Hepatocyte (in vitro differentiated cells): Measurements from ENCODE around the gene NUBP2. TPM values are rescaled to one million over a fixed set of nuclear protein-coding genes. Genes with fewer than 3 reads are reported as not detected.

Source experiments
- DNase-seq: peaks from one replicate; pipeline ENCODE4 v3.0.0-alpha.2; 2016; ENCODE audit warnings: low spot score
- H2AFZ ChIP-seq: fragments of 200-600 bp; sonication (generic); 2 replicates; pipeline ENCODE4 v1.6.0; 2016; ENCODE audit warnings: antibody characterized with exemption, mild to moderate bottlenecking
- H3K27ac ChIP-seq: fragments of 200-600 bp; sonication (generic); 2 replicates; pipeline ENCODE4 v1.5.1; 2016; ENCODE audit warnings: mild to moderate bottlenecking
- H3K27me3 ChIP-seq: fragments of 200-600 bp; sonication (generic); 2 replicates; pipeline ENCODE4 v1.6.1; 2016
- H3K36me3 ChIP-seq: fragments of 200-600 bp; sonication (generic); replicated peaks from 2 replicates; pipeline ENCODE4 v1.5.1; 2016; ENCODE audit warnings: low read depth; ENCODE audit not compliant: insufficient read depth
- H3K4me1 ChIP-seq: fragments of 200-600 bp; sonication (generic); 2 replicates; pipeline ENCODE4 v1.5.1; 2016; ENCODE audit warnings: mild to moderate bottlenecking, moderate library complexity; ENCODE audit not compliant: insufficient read depth
- H3K4me2 ChIP-seq: fragments of 200-600 bp; sonication (generic); 2 replicates; pipeline ENCODE4 v1.6.0; 2016
- H3K4me3 ChIP-seq: fragments of 200-600 bp; sonication (generic); 2 replicates; pipeline ENCODE4 v1.5.1; 2016; ENCODE audit warnings: mild to moderate bottlenecking
- H3K79me2 ChIP-seq: fragments of 200-600 bp; sonication (generic); 2 replicates; pipeline ENCODE4 v1.6.0; 2017; ENCODE audit warnings: mild to moderate bottlenecking
- H3K9me2 ChIP-seq: fragments of 200-600 bp; sonication (generic); replicated peaks from 2 replicates; pipeline ENCODE4 v1.6.0; 2017; ENCODE audit warnings: mild to moderate bottlenecking; ENCODE audit not compliant: insufficient read depth
- H3K9me3 ChIP-seq: fragments of 200-600 bp; sonication (generic); 2 replicates; pipeline ENCODE4 v1.5.1; 2016; ENCODE audit warnings: low read depth, mild to moderate bottlenecking
- H4K20me1 ChIP-seq: fragments of 200-600 bp; sonication (generic); 2 replicates; pipeline ENCODE4 v1.6.0; 2016; ENCODE audit warnings: mild to moderate bottlenecking; ENCODE audit not compliant: insufficient read depth, poor library complexity, severe bottlenecking
- CTCF ChIP-seq: fragments of 200-600 bp; sonication (generic); IDR thresholded peaks from 2 replicates; pipeline ENCODE4 v1.5.1; 2016; ENCODE audit warnings: antibody characterized with exemption, mild to moderate bottlenecking; ENCODE audit not compliant: poor library complexity
- EZH2 ChIP-seq: fragments of 200-600 bp; sonication (generic); IDR thresholded peaks from 2 replicates; pipeline ENCODE4 v1.6.1; 2016; ENCODE audit warnings: antibody characterized with exemption, mild to moderate bottlenecking, borderline replicate concordance
- EZH2phosphoT487 ChIP-seq: fragments of 200-600 bp; sonication (generic); IDR thresholded peaks from one replicate; pipeline ENCODE4 v1.6.1; 2018; ENCODE audit warnings: antibody characterized with exemption, mild to moderate bottlenecking, low read depth, moderate library complexity; ENCODE audit not compliant: unreplicated experiment, severe bottlenecking
- WGBS: methylation state at CpG from one replicate; pipeline ENCODE4 v1.1.6; 2016; ENCODE audit warnings: low lambda C conversion rate; ENCODE audit errors: missing lambda C conversion rate; 5-methylcytosine and 5-hydroxymethylcytosine counted together
- polyA plus RNA-seq: library from polyadenylated mRNA; unstranded; fragments of >200 nt; fragmentation: Nextera tagmentation; extraction: Ambion mirVana; gene quantifications from 2 replicates; pipeline ENCODE4 v1.2.1, GENCODE V29; 2016
- total RNA-seq: library from RNA; depleted of rRNA; stranded (reverse); fragments of >200 nt; gene quantifications from 2 replicates; pipeline ENCODE4 v1.2.3, GENCODE V29; 2014

The NUBP2 gene
- total and polyA plus RNA-seq, 2 experiments from 2014 or later: 85.4 to 101 TPM

GRCh38 chr16:1792836-1793577, 10.2 kb downstream of the NUBP2 start:
- peak overlapping the region; percentile 30 for H3K4me2 ChIP-seq

GRCh38 chr16:1793578-1794220, 10.9 kb downstream of the NUBP2 start, which contains the start of gene IGFALS:
Gene IGFALS, minus strand, starts transcription at chr16:1793705. Its CDS starts 53 bp downstream, at chr16:1793652.
- Histone ChIP-seq H3K9me2 (no peaks in the 10 kb centered on the region), H3K27ac (peak within 1 kb of the TSS; percentile 83)
- TF ChIP-seq EZH2 (no peak), CTCF (no peak), EZH2phosphoT487 (no peak)

More at GRCh38 chr16:1792836-1793577, 10.2 kb downstream of the NUBP2 start:
- Histone ChIP-seq H3K9me2 (no peaks in the 10 kb centered on the region), H3K79me2 (no peaks in the 10 kb centered on the region), H3K36me3 (no peaks in the 10 kb centered on the region), H4K20me1 (no peaks in the 10 kb centered on the region), H3K4me1 (peaks cover 14% of the 10 kb centered on the region), H3K4me3 (no peak overlapping the region), H3K27me3 (no peaks in the 10 kb centered on the region), H3K27ac (no peak overlapping the region), H2AFZ (no peak overlapping the region), H3K9me3 (no peaks in the 10 kb centered on the region)
- no peak for TF ChIP-seq EZH2phosphoT487
- TF ChIP-seq CTCF: no peak
- no peak for TF ChIP-seq EZH2
- peak; percentile 9 for DNase-seq
- 95% methylated on average over 28 of the region's 33 CpGs for whole genome bisulfite sequencing

GRCh38 chr16:1794221-1794871, 11.6 kb downstream of the NUBP2 start:
- no peaks in the 10 kb centered on the region for H3K9me3 ChIP-seq
- no peaks in the 10 kb centered on the region for H4K20me1 ChIP-seq
- peak; percentile 70 for DNase-seq
- no peak overlapping the region for H2AFZ ChIP-seq
- no peaks in the 10 kb centered on the region for H3K79me2 ChIP-seq
- WGBS: 67% methylated on average over 18 of the region's 18 CpGs
- peak overlapping the region; percentile 30 for H3K4me2 ChIP-seq
- peak overlapping the region; percentile 83 for H3K27ac ChIP-seq
- no peaks in the 10 kb centered on the region for H3K36me3 ChIP-seq
- H3K9me2 ChIP-seq: no peaks in the 10 kb centered on the region
- H3K4me3 ChIP-seq: no peak overlapping the region
- TF ChIP-seq CTCF: no peak
- TF ChIP-seq EZH2phosphoT487: no peak
- TF ChIP-seq EZH2: no peak
- H3K4me1 ChIP-seq: peaks cover 14% of the 10 kb centered on the region
- H3K27me3 ChIP-seq: no peaks in the 10 kb centered on the region

More at GRCh38 chr16:1793578-1794220, 10.9 kb downstream of the NUBP2 start, which contains the start of gene IGFALS:
- H3K4me3 ChIP-seq: no peak within 1 kb of the TSS
- no peaks in the 10 kb centered on the region for H4K20me1 ChIP-seq
- H3K4me2 ChIP-seq: peak within 1 kb of the TSS; percentile 30
- peaks cover 14% of the 10 kb centered on the region for H3K4me1 ChIP-seq
- no peaks in the 10 kb centered on the region for H3K9me3 ChIP-seq
- no peaks in the 10 kb centered on the region for H3K36me3 ChIP-seq
- H2AFZ ChIP-seq: no peak within 1 kb of the TSS
- no peaks in the 10 kb centered on the region for H3K79me2 ChIP-seq
- H3K27me3 ChIP-seq: no peaks in the 10 kb centered on the region
- WGBS: 66% methylated on average over 20 of the region's 28 CpGs
- peak; percentile 38 for DNase-seq
